ENCODE results near the gene ARL5B.

ARL5B gene, protein sequence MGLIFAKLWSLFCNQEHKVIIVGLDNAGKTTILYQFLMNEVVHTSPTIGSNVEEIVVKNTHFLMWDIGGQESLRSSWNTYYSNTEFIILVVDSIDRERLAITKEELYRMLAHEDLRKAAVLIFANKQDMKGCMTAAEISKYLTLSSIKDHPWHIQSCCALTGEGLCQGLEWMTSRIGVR

DNA sequence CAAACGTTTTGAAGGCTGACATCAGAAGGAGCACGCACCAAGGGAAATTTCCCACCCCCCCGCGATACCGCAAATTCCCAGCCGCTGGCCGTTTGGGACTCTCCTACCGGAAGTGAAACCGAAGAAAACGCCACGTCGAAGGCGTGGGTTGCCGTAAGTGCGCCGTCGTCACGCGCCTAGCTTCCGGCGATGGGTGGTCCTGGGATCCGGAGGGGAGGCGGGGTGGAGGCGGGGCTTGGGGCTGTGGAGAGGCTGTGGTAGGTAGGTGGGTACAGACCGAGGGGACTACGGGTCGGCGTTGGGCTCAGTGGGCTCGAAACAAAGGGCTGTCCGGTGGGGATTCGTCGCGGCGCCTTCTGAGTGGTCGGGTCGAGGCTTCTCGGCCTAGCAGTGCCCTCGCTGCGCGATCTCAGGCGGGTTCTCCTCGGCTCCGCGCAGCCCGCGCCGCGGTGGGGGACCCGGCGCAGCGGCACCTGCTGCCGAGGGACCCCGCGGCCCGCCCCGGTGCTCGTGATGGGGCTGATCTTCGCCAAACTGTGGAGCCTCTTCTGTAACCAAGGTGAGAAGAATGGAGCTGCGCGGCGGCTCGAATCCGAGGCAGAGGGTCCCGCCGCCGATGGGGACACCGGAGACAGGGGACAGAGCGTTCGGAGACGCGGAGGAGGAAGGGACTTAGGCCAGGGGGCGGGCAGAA, at the start of gene ARL5B:
Gene ARL5B, plus strand, starts transcription at position 307 of the 694 bp plus-strand sequence. Its CDS starts 207 bp downstream, at position 514.
- POLR2A ChIA-PET, result interaction anchor here (0.5 to 2.4 kb wide), 20 partner anchors 8 to 1905 kb away, joined by 3 to 14 read pairs (median 3); partner anchors contain the start of gene NSUN6
- CTCF ChIA-PET, result no interaction called here
- peaks cover 6% of the 10 kb centered on the region; the same call in 1 of the 2 replicates for H3K4me1 ChIP-seq (ENCODE audit: control insufficient read depth, insufficient read depth, low read length)
- TF ChIP-seq ZNF138 (tag by site-specific recombination; IDR thresholded peaks at IDR 0.05; ENCODE audit: borderline replicate concordance) (no peak), ZNF600 (tag by site-specific recombination; IDR thresholded peaks at IDR 0.05) (peak; percentile 86; the same call in 1 of the 2 replicates), ZNF530 (tag by site-specific recombination; IDR thresholded peaks at IDR 0.05; ENCODE audit: low read depth) (no peak), ZNF777 (tag by site-specific recombination; IDR thresholded peaks at IDR 0.05; ENCODE audit: borderline replicate concordance) (no peak), ZNF747 (tag by site-specific recombination; IDR thresholded peaks at IDR 0.05) (no peak), ZNF843 (tag by site-specific recombination; IDR thresholded peaks at IDR 0.05) (peak; percentile 49; the same call in 1 of the 2 replicates), ZXDB (tag by site-specific recombination; IDR thresholded peaks at IDR 0.05) (peak; percentile 66; the same call in 1 of the 2 replicates), ZNF837 (tag by site-specific recombination; IDR thresholded peaks at IDR 0.05) (no peak), ZNF350 (tag by site-specific recombination; IDR thresholded peaks at IDR 0.05) (no peak), ZNF692 (tag by site-specific recombination; IDR thresholded peaks at IDR 0.05) (0 out of 2 replicates have a peak, but pooled peaks have one; percentile 32), KLF9 (tag by site-specific recombination; IDR thresholded peaks at IDR 0.05; ENCODE audit: low read depth) (peak; percentile 67; the same call in 1 of the 2 replicates), ZNF585B (tag by site-specific recombination; IDR thresholded peaks at IDR 0.05) (no peak), ZNF548 (tag by site-specific recombination; IDR thresholded peaks at IDR 0.05) (no peak), ZNF514 (tag by site-specific recombination; IDR thresholded peaks at IDR 0.05) (no peak), ZNF544 (tag by site-specific recombination; IDR thresholded peaks at IDR 0.05) (no peak), ZNF416 (tag by site-specific recombination; IDR thresholded peaks at IDR 0.05) (no peak), ZNF19 (tag by site-specific recombination; IDR thresholded peaks at IDR 0.05; ENCODE audit: low read depth) (no peak), ZNF792 (tag by site-specific recombination; IDR thresholded peaks at IDR 0.05) (no peak), ZNF114 (tag by site-specific recombination; IDR thresholded peaks at IDR 0.05) (no peak), ZNF610 (tag by site-specific recombination; IDR thresholded peaks at IDR 0.05; ENCODE audit: borderline replicate concordance) (0 out of 2 replicates have a peak, but pooled peaks have one; percentile 20), ZNF473 (tag by site-specific recombination; IDR thresholded peaks at IDR 0.05) (no peak), ZNF366 (tag by site-specific recombination; conservative IDR thresholded peaks at IDR 0.05) (no peak), HOXC10 (CRISPR knock-in tag; IDR thresholded peaks at IDR 0.05) (no peak)
- TF ChIP-seq, protein P1, sequence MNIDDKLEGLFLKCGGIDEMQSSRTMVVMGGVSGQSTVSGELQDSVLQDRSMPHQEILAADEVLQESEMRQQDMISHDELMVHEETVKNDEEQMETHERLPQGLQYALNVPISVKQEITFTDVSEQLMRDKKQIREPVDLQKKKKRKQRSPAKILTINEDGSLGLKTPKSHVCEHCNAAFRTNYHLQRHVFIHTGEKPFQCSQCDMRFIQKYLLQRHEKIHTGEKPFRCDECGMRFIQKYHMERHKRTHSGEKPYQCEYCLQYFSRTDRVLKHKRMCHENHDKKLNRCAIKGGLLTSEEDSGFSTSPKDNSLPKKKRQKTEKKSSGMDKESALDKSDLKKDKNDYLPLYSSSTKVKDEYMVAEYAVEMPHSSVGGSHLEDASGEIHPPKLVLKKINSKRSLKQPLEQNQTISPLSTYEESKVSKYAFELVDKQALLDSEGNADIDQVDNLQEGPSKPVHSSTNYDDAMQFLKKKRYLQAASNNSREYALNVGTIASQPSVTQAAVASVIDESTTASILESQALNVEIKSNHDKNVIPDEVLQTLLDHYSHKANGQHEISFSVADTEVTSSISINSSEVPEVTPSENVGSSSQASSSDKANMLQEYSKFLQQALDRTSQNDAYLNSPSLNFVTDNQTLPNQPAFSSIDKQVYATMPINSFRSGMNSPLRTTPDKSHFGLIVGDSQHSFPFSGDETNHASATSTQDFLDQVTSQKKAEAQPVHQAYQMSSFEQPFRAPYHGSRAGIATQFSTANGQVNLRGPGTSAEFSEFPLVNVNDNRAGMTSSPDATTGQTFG (tag by site-specific recombination; IDR thresholded peaks at IDR 0.05; ENCODE audit: borderline replicate concordance), result no peak
- TF ChIP-seq, protein P2, sequence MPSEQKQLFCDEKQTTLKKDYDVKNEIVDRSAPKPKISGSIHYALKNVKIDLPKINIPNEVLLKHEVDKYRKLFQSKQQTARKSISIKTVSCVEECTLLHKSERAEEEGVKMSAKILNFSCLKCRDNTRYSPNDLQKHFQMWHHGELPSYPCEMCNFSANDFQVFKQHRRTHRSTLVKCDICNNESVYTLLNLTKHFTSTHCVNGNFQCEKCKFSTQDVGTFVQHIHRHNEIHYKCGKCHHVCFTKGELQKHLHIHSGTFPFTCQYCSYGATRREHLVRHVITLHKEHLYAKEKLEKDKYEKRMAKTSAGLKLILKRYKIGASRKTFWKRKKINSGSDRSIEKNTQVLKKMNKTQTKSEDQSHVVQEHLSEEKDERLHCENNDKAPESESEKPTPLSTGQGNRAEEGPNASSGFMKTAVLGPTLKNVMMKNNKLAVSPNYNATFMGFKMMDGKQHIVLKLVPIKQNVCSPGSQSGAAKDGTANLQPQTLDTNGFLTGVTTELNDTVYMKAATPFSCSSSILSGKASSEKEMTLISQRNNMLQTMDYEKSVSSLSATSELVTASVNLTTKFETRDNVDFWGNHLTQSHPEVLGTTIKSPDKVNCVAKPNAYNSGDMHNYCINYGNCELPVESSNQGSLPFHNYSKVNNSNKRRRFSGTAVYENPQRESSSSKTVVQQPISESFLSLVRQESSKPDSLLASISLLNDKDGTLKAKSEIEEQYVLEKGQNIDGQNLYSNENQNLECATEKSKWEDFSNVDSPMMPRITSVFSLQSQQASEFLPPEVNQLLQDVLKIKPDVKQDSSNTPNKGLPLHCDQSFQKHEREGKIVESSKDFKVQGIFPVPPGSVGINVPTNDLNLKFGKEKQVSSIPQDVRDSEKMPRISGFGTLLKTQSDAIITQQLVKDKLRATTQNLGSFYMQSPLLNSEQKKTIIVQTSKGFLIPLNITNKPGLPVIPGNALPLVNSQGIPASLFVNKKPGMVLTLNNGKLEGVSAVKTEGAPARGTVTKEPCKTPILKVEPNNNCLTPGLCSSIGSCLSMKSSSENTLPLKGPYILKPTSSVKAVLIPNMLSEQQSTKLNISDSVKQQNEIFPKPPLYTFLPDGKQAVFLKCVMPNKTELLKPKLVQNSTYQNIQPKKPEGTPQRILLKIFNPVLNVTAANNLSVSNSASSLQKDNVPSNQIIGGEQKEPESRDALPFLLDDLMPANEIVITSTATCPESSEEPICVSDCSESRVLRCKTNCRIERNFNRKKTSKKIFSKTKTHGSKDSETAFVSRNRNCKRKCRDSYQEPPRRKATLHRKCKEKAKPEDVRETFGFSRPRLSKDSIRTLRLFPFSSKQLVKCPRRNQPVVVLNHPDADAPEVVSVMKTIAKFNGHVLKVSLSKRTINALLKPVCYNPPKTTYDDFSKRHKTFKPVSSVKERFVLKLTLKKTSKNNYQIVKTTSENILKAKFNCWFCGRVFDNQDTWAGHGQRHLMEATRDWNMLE (tag by site-specific recombination; conservative IDR thresholded peaks at IDR 0.05; ENCODE audit: low read depth), result peak; percentile 93
- TF ChIP-seq, protein P3, sequence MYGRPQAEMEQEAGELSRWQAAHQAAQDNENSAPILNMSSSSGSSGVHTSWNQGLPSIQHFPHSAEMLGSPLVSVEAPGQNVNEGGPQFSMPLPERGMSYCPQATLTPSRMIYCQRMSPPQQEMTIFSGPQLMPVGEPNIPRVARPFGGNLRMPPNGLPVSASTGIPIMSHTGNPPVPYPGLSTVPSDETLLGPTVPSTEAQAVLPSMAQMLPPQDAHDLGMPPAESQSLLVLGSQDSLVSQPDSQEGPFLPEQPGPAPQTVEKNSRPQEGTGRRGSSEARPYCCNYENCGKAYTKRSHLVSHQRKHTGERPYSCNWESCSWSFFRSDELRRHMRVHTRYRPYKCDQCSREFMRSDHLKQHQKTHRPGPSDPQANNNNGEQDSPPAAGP (tag by site-specific recombination; IDR thresholded peaks at IDR 0.05), result no peak; the same call in 1 of the 2 replicates
- TF ChIP-seq, protein P4, sequence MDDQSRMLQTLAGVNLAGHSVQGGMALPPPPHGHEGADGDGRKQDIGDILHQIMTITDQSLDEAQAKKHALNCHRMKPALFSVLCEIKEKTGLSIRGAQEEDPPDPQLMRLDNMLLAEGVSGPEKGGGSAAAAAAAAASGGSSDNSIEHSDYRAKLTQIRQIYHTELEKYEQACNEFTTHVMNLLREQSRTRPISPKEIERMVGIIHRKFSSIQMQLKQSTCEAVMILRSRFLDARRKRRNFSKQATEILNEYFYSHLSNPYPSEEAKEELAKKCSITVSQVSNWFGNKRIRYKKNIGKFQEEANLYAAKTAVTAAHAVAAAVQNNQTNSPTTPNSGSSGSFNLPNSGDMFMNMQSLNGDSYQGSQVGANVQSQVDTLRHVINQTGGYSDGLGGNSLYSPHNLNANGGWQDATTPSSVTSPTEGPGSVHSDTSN (CRISPR knock-in tag; IDR thresholded peaks at IDR 0.05), result no peak

More for the DNA sequence above, at the start of gene ARL5B:
- Histone ChIP-seq H3K9me3 (ENCODE audit: control insufficient read depth, insufficient read depth, low read depth, low read length) (no peaks in the 10 kb centered on the region), H3K4me3 (ENCODE audit: low read depth, low read length) (peak within 1 kb of the TSS; percentile 83), H3K27ac (ENCODE audit: extremely low read depth, low read depth, low read length) (peak within 1 kb of the TSS; percentile 97), H3K36me3 (ENCODE audit: control insufficient read depth in 2 of 2, insufficient read depth in 1 of 2, low read length in 2 of 2) (peaks cover 0 to 6% of the 10 kb centered on the region in 2 experiments; a peak in 1 of 3 replicates)

Data from HEK293 (cell line).